HG03354 (cell line): ENCODE data around the gene C4orf54.

Experiments
- ATAC-seq: cut with Tn5 transposase; IDR thresholded peaks from one replicate; pipeline ENCODE4 v1.9.1; 2021; ENCODE audit warnings: mild to moderate bottlenecking; ENCODE audit not compliant: unreplicated experiment, poor library complexity, severe bottlenecking

C4orf54 gene

GRCh38 chr4:99653916-99654315 is 3.7 kb downstream of the C4orf54 start:
- ATAC-seq, result no peak

DNA sequence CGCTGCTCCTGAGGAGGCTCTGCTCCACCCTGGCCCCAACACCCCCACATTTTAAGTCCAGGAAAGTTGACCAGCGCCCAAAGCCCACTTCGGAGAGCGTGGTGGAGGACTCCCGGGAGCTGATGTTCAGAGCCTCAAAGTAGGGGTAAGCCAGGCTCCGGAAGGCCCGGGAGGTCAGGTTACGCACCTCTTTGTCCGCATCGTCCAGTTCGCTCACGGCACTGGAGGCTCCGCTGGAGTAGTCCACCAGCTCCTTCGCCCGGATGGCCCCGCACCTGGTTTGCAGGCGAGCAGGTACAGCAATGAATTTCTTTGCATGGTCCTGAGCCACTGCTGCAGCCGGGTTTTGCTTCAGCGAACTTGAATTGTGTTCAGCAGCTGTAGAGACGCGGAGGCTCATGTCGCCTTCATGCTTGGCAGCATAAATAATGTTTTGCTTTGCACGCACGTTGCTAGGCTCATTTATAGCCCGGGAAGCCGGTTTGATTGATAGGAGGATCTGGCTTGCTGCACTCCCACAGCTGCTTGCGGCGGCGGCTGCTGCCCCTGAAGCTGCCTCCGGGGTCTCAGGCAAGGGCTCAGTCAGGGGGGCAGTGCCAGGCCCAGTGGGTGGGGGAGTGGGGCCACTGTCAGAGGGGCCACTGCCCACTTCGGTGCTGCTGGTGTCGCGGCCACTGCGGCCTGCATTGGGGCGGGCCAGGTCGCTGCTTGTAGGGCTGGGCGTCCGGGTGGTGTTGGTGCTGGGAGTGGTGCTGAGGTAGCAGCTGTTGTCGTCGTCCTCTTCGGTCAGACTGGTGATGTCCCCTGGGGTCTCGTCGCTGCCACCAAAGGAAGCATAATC is 4.8 kb downstream of the C4orf54 start:
- no peak for ATAC-seq

- ATAC-seq, result no peak
These were observed 5.7 kb downstream of the C4orf54 start for GRCh38 chr4:99651811-99652485.

GRCh38 chr4:99651016-99651769 is 6.4 kb downstream of the C4orf54 start:
- no peak for ATAC-seq

DNA sequence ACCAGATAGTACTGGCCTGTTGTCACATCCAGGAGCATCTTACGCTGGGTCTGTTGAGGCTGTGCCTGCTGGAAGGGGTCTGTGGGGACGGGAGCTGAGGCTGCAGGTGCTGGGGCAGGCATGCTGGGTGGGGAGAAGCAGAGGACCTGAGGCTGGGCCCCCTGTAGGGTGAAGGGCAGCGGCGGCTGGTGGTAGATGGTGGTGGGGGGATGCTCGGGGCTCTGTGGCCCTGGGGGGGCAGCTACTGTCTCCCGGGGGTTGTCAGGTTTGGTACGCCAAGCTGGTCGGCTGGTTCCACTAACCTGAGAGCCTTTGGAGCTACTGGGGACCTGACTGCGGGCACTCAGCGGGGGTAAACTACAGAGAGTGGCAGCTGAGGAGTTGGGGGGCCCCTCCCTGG is 7.8 kb downstream of the C4orf54 start:
- ATAC-seq, result no peak

GRCh38 chr4:99649208-99649607 is 8.4 kb downstream of the C4orf54 start:
- no peak for ATAC-seq

DNA sequence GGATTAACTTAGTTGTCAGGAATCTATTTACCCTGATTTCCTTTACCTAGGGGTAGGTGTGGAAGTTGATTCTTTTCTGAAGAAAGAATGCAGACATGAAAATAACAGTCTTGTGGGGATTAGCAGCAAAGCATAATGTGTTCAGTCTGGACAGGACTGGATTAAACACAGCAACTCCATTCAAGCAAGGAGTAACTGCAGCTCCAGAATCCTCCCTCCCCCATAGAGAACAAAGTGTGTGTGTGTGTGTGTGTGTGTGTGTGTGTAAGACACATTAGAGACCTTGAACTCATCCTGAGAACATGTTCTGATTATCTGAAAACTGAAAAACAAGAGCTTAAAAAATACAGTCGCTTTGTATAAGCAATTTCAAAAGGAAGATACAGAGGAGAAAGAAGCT is 9.3 kb downstream of the C4orf54 start:
- ATAC-seq, result no peak

- ATAC-seq, result no peak
These were observed 10.6 kb downstream of the C4orf54 start for GRCh38 chr4:99647071-99647470.

DNA sequence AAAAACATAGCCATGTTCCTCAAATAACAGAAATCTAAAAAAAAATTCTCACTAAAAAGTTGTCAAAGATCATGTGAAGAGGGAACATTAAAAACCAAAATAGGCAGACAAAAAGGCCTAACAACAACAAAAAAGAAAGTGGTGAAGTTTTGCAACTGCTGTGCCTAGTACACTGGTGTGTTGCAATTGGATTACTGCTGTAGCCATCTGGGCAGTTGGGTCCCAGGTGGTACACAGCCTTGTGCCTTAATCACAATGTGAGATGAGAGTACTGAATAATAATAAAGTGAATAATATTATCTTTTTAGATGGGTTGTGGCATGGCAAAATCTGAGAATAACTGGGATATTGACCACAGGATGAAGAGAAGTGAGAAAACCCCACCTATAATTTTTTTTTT is 12.0 kb downstream of the C4orf54 start:
- no peak for ATAC-seq

DNA sequence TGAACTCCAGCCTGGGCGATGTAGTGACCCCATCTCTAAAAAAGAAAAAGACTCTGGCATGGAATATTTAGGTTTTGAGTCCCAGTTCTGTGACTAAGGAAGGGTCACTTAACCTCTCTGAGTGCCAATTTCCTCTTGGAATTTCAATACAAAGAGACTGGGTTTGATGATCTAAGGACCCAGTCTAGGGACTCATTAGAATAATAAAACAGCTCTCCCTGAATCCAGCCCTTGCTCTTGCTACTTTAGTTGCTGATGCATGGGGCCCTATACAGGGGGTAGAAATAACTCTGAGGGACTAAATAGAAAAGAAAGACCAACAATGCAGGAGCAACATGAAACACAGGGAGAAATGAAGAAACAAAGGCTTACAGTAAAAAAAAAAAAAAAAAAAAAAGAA is 12.6 kb downstream of the C4orf54 start:
- ATAC-seq, result no peak

GRCh38 chr4:99644453-99644852 is 13.2 kb downstream of the C4orf54 start:
- ATAC-seq, result no peak

DNA sequence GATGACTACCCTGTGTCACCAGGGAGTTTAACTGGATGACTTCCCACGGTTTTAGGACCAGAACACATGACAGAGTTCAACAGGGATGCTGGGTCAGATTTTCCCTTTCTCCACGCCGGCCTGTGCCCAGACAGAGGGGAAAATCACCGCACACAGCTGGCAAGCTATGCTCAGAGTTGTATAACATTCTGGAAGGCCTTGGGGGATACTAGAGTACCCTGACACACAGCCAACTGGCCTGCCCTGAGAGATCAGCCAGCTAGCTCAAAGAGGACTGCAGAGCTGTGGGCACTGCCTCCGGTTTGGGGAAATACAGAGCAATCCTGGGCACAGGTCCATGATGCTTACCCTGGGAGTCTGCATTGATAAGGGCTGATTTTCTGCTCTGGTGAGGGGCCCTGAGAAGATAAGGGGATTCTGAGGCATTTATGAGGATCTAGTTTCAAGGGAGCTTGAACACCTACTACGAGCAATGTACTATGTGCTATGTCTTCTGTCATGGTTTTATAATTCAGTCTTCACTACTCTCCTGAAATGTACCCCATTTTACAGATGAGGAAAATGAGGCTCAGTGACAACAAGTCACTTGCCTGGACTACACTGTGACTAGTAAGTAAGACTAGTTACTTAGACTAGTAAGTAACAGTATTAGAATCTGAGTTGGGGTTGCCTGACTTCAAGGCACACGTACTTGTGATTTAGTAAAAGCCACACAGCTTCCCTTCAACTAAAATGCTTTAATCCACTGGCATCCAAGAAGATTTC is 14.7 kb downstream of the C4orf54 start:
- ATAC-seq, result no peak

DNA sequence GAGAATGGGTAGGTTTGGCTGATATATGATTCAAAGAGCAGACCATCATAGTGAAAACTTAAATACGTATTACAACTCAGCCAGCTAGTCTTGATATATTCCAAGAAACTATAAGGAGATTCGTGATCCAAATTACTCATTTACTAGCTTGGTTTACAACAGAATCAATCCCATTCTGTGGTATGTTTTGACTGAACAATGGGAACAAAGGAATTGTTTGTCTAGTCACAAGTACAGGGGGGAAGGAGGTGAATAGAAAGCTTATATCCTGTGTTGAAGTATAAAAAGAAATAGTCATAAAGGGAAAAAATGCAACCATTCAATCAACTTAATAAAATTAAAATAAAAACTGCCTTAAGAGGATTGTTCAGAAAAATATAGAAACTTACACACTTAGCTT is 17.0 kb downstream of the C4orf54 start:
- ATAC-seq, result no peak

DNA sequence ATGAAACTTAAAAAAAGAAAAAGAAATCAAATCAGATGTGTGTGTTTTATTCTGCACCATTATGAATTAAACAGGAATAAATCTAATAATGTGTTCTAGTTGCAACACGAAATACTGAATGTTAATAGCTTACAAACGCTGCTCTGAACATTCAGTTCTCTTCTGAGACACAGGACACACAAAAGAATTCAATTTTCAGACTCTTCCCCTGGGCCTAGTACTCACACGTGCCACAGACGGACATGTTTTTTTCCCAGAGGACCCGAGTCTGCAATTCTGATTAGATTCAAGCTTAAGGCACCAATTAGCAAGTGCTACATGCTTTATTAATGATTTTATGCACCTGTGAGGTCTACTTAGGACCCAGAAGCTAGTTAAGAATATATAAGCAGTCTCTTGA is 20.5 kb downstream of the C4orf54 start:
- ATAC-seq, result no peak

DNA sequence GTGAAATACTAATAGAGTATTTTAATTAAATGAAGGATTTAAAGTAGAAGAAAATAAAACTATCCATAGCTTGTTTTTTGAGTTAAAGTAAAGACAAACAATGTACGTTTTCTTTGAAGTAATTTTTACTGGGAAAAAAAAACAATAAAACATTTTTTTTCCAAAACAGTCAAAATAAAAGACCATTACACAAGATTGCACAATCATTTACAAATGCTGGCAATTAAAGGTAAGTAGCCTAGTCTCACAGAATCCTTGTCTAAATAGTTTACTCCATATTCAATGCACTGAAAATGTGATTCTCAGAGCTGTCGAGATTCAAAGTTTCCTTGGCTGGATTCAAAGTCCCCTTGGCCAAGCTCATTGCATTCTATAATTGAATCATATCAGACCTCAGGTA is 21.2 kb downstream of the C4orf54 start:
- no peak for ATAC-seq

GRCh38 chr4:99635601-99636000 is 22.0 kb downstream of the C4orf54 start:
- ATAC-seq, result no peak

- no peak for ATAC-seq
These were observed 22.8 kb downstream of the C4orf54 start for GRCh38 chr4:99634742-99635360.

DNA sequence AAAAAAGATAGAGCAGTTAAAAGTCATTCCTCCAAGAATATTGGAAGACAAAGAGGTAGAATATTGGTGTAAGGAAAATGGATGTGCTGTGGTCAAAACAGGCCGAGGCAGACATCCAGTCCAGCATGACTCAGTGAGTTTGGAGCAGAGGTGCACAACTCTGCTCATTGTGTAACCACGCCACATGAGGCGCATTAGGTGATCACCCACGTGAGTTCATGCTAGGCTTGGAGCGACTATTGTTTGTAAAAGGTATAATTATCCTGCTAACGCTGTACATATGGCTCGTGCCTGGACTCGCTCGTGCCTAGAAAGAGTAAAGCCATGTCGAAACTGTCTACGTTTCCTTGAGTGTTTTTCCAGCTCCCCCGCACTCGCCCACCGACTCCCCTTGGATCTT is 23.9 kb downstream of the C4orf54 start:
- ATAC-seq, result no peak

GRCh38 chr4:99630857-99631360 is 26.7 kb downstream of the C4orf54 start:
- no peak for ATAC-seq
